ENCODE data around the gene DOCK2.

Gene DOCK2

GRCh38 chr5:170000155-170000554, 363.1 kb downstream of the DOCK2 start:
- DNase-seq, result no peak

- no peak for DNase-seq
Observed at GRCh38 chr5:170006021-170006420, 368.9 kb downstream of the DOCK2 start.

GRCh38 chr5:170008376-170008775, 371.3 kb downstream of the DOCK2 start:
- DNase-seq, result no peak

- no peak for DNase-seq
Observed at GRCh38 chr5:170010595-170010994, 373.5 kb downstream of the DOCK2 start.

GRCh38 chr5:170011751-170012150, 374.7 kb downstream of the DOCK2 start:
- no peak for DNase-seq

- DNase-seq, result no peak
Observed at GRCh38 chr5:170012622-170013021, 375.5 kb downstream of the DOCK2 start.

- no peak for DNase-seq
Observed at GRCh38 chr5:170020423-170020822, 383.3 kb downstream of the DOCK2 start.

GRCh38 chr5:170021506-170021905, 384.4 kb downstream of the DOCK2 start:
- no peak for DNase-seq

GRCh38 chr5:170025853-170026252, 388.8 kb downstream of the DOCK2 start:
- no peak for DNase-seq

GRCh38 chr5:170028124-170028523, 391.0 kb downstream of the DOCK2 start:
- no peak for DNase-seq

- no peak for DNase-seq
Observed at GRCh38 chr5:170034231-170034630, 397.2 kb downstream of the DOCK2 start.

GRCh38 chr5:170038241-170038640, 401.2 kb downstream of the DOCK2 start:
- no peak for DNase-seq

GRCh38 chr5:170039830-170040229, 402.8 kb downstream of the DOCK2 start:
- DNase-seq, result no peak

- DNase-seq, result no peak
Observed at GRCh38 chr5:170046241-170046640, 409.2 kb downstream of the DOCK2 start.

- DNase-seq, result no peak
Observed at GRCh38 chr5:170049713-170050112, 412.6 kb downstream of the DOCK2 start.

- DNase-seq, result no peak
Observed at GRCh38 chr5:170053896-170054295, 416.8 kb downstream of the DOCK2 start.

- DNase-seq, result no peak
Observed at GRCh38 chr5:170055606-170056005, 418.5 kb downstream of the DOCK2 start.

GRCh38 chr5:170056561-170057267, 419.6 kb downstream of the DOCK2 start:
- DNase-seq, result no peak

GRCh38 chr5:170057311-170057710, 420.2 kb downstream of the DOCK2 start:
- no peak for DNase-seq

GRCh38 chr5:170059221-170059620, 422.1 kb downstream of the DOCK2 start:
- DNase-seq, result no peak

GRCh38 chr5:170067152-170067551, 430.1 kb downstream of the DOCK2 start:
- no peak for DNase-seq

GRCh38 chr5:170067574-170068170, 430.6 kb downstream of the DOCK2 start:
- DNase-seq, result no peak

- DNase-seq, result no peak
Observed at GRCh38 chr5:170069512-170069911, 432.4 kb downstream of the DOCK2 start.

GRCh38 chr5:170070556-170071412, 433.7 kb downstream of the DOCK2 start:
- DNase-seq, result no peak
